ENCODE data around the gene C1orf35.

The C1orf35 gene

DNA sequence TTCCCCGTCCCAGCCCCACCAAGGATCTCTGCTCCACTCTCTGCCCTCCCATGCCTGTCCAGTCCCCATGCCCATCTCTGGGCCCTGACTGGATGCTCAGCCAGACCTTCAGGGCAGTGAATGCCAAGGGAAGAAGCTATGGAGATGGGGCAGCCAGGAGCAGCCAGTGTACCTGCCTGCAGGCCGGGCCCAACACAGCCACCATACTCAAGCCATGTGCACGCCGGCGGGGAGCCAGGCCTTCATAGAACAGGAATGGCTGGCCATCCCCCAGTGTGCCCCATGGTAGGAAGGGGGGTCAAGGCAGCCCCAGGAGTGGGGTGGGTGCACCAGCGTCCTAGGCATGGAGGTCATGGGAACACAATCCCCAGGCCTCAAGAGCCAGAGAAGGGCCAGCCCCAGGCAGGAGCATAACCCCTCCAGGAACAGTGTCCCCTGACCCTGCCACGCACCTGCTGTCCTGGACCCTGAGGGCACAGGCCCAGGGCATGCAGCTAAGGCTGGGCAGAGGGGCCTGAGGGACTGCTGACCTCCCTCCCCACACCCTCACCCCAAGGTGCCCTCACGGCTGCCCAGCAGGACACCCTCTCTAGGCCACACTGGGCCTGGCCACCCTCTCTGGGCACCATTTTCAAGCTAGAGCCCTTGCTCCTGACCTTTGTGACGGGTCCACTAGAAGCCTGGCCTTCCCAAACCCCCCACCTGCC is 40.9 kb downstream of the C1orf35 start:
- no peak for DNase-seq

DNA sequence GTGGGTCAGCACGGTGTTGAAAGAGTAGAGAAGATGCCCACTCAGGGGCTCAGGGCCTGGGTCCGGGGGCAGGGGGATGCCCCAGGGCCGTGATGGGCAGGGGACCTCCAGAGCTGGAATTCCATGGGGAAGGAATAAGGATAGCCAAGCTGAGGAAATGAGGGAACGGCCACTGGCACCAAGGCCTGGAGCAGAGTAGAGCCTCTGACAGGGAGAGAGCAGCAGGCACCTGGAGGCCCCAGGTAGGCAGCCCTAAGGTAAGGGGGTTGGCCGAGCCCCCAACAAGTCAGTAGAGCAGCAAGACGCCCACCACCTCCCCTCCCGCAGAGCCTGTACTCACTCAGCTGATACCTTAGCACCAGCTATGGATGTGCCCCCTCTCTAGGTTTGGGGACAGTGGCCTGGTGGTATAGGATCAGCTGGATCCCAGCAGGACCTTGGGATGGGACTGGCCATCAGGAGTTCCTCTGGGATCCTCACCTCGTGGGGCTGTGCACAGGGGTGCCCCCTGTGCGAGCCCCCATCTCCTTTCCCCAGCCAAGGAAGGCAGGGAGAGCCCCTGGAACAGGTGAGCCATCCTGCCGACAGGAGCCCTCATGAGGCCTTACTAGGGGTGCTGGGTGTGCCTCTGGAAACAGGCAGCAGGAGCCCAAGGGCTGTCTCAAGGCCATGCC is 41.6 kb downstream of the C1orf35 start:
- no peak for DNase-seq

DNA sequence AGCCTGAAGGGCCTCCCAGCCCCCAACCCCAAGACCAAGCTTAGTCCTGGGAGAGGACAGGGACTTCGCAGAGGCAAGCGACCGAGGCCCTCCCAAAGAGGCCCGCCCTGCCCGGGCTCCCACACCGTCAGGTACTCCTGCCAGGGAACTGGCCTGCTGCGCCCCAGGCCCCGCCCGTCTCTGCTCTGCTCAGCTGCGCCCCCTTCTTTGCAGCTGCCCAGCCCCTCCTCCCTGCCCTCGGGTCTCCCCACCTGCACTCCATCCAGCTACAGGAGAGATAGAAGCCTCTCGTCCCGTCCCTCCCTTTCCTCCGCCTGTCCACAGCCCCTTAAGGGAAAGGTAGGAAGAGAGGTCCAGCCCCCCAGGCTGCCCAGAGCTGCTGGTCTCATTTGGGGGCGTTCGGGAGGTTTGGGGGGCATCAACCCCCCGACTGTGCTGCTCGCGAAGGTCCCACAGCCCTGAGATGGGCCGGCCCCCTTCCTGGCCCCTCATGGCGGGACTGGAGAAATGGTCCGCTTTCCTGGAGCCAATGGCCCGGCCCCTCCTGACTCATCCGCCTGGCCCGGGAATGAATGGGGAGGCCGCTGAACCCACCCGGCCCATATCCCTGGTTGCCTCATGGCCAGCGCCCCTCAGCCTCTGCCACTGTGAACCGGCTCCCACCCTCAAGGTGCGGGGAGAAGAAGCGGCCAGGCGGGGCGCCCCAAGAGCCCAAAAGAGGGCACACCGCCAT is 42.5 kb downstream of the C1orf35 start:
- no peak for DNase-seq

DNA sequence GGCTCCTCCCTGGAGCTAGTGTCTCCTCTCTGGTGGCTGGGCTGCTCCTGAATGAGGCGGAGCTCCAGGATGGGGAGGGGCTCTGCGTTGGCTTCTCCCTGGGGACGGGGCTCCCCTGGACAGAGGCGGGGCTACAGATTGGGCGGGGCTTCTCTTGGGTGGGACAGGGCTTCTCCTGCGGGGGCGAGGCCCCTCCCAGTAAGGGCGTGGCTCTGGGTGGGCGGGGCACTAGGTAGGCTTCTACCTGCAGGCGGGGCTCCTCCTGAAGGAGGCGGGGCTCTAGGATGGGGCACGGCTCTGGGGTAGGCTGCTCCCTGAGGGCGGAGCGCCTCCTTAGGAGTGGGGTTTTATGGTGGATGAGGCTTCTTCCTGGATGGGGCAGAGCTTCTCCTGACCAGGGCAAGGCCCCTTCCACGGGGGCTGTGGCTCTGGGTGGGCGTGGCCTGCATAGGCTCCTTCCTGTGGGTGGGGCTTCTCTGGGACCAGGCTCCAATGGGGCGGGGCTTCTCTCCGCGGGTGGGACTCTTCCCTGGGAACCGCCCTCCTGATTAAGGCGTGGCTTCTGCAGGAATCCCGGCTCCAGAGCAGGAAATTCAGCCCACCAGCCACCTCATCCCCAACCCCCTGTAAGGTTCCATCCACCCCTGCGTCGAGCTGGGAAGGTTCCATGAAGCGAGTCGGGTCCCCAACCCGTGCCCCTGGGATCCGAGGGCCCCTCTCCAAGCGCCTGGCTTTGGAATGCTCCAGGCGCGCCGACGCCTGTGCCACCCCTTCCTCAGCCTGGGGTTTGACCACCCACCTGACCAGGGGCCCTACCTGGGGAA is 43.3 kb downstream of the C1orf35 start:
- DNase-seq: peak; percentile 78 to 84

DNA sequence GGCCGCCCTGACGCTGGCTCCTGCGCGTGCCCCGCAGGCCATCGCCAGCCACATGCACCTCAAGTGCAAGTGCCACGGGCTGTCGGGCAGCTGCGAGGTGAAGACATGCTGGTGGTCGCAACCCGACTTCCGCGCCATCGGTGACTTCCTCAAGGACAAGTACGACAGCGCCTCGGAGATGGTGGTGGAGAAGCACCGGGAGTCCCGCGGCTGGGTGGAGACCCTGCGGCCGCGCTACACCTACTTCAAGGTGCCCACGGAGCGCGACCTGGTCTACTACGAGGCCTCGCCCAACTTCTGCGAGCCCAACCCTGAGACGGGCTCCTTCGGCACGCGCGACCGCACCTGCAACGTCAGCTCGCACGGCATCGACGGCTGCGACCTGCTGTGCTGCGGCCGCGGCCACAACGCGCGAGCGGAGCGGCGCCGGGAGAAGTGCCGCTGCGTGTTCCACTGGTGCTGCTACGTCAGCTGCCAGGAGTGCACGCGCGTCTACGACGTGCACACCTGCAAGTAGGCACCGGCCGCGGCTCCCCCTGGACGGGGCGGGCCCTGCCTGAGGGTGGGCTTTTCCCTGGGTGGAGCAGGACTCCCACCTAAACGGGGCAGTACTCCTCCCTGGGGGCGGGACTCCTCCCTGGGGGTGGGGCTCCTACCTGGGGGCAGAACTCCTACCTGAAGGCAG is 44.0 kb downstream of the C1orf35 start:
- peak; percentile 61 to 62 for DNase-seq

DNA sequence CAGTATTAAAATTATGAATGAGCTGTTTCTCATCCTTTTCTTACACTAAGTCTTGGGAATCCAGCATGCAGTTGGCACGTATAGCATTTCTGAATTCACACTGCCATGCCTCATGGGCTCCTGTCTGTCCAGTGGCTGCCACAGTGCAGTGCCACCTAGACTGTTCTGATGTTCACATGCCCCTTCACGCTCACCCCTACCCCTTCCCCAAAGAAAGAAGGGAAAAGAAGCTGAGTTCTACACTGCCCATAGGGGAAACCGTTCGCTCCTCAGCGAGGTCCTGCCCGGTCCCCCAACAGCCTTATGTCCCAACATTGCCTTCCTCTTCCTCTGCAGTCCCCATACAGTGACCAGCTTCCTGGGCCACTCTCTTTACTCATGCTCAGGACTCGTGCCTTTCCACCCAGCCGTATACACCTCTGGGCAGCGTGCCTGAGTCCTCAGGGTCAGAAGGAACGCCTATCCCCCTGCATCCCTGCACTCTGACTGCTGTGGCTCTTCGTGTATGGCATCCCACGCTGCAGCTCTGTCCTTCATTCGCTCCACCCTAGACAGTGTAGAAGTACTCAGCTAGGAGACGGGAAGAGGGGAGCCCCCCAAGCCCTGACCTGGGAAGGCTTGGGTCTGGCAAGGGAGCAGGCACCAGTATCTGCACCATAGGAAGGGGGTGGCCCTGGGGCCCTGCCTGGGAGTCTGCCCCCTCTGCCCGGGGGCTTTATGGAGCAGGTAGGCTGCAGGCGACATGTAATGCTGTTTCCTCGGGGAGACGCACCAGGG is 44.8 kb downstream of the C1orf35 start:
- DNase-seq: no peak
